22Rv1 (cell line): Measurements from ENCODE around the gene BOD1.

Source experiments
- CTCF ChIP-seq: fragments of 450-650 bp; IDR thresholded peaks from 2 replicates; pipeline ENCODE4 v1.5.1; 2017; ENCODE audit warnings: mild to moderate bottlenecking
- ZFX ChIP-seq: fragments of 450-650 bp; IDR thresholded peaks from 2 replicates; pipeline ENCODE4 v1.6.1; 2017; ENCODE audit warnings: antibody characterized with exemption, borderline replicate concordance

- no peak for TF ChIP-seq CTCF
- no peak for TF ChIP-seq ZFX
These were observed 43.9 kb downstream of the BOD1 start for GRCh38 chr5:173572431-173573125.
